MV-4-11 (cell line): ENCODE data around the gene AGAP1.

Source experiments
- DNase-seq: peaks from one replicate; lab custom pipeline; 2025; lab: John Stamatoyannopoulos, UW

Gene AGAP1

DNA sequence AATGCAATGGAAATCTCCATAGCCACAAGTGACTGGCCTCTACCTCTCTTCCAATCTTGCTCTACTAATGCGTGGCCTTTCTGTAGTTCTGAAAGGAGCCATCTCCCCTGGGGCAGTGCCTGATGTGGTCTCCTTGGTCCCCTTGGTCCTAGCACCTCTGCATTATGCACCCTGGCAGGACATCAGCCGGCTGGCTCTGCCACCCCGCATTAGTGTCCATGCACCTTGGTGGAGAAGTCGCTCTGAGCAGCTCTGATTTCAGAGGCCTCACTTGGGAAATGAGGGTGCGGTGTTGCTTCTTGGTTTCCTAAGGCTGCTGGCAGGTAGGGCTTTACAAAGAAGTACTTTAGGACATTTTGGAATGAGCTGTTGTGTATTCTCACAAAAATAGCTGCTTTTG, 356.4 kb downstream of the AGAP1 start:
- no peak for DNase-seq

DNA sequence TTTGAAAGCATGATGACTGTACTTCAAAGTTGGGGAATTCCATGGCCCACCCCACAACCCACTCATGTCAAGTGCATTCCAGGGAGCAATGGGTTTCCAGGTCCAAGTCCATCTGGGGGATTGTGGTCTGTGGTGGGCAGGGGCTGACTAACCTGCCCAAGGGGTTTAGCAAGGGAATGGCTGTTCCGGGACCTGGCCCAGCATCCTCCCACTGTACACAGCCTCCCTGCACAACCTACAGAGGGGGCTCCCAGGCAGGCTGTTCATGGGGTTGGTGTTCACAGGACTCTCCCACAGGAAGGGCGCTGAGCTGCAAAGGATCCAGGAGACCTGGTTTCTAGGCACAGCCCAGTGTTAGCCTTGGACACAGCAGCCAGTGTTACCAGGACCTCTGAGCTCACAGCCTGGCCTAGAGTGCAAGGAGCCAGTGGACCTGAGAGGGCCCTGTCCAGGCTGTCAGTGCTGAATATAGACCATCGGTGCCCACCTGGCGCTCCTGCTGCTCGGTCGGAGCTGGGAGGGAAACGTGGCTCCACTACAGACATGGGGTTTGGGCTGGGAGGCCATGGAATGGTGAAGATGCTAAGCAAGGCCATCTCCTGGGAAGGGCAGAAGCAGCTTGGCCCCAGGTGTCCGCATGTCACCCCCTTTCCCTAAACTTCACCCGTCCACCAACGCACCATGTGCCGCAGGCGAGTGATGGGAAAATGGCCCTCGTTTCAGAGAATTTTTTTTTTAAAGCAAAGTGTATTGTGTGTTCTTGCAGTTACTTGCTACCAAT, 357.1 kb downstream of the AGAP1 start:
- no peak for DNase-seq

DNA sequence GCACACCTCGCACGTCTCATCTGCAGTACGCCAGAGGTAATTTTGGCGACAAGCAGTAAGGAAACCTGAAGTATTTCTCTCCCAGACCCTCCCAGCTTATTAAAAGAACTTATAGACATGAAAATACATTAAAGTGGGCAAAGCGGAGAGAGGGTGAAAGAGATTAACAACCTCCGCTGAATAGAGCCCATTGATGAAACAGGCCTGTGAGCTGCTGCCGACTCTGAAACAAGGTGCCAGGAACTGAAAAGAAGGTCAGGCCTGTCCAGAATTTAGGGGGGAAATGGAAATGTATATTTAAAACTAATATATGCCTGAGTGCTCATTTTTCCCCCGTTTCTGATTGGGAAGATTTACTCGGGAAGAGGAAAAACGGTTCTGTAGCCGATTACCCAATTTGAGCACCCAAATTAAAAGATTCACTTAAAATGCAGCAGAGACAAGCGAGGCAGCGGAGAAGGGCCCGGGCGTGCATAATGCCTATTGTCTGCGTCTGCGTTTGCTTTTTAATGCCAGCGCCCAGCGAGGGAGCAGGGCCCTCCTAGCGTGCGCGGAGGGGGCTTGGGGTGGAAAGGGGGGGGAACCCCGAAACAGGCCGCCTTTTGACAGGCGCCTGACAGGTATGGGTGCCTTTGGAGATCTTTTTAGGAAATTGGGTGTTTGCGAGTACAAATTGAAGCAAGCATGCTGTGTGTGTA, 358.1 kb downstream of the AGAP1 start:
- DNase-seq: no peak

DNA sequence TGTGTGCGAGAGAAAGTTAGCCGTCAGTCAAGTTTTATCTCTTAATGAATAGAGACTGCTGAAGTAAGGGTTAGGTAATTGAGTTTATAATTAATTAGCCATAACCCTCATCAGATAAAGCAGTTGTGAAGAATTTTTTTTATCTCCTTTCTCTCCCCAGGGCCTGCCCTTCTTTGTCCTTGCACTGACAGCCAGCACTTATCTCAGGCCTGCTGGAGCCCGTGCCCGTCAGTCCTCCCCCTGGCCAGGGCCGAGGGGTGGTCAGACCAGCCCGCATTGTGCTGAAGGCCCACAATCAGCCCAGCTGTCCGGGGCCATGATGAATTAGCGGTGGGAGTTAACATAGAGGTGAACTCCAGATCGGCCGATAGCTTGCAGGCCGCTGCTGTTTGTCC, 358.7 kb downstream of the AGAP1 start:
- DNase-seq: no peak

DNA sequence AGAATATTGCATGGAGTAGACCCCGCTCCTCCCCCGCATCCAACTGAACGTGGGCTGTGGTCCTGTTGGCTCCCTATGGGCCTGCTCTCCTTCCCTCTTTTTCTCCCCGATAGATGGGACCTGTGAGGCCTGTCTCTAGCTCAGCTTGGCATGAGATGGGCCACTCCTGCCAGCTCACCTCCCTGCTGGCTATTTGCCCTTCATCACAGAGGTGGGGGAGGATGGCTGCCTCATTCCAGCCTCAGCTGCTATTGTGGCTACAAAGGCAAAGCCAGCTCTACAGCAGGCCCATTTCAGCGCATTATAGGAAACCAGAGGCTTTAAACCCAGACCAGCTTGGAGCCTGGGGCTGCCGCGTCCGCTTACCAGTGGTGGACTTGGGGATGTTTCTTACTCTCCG, 360.4 kb downstream of the AGAP1 start:
- DNase-seq: no peak

DNA sequence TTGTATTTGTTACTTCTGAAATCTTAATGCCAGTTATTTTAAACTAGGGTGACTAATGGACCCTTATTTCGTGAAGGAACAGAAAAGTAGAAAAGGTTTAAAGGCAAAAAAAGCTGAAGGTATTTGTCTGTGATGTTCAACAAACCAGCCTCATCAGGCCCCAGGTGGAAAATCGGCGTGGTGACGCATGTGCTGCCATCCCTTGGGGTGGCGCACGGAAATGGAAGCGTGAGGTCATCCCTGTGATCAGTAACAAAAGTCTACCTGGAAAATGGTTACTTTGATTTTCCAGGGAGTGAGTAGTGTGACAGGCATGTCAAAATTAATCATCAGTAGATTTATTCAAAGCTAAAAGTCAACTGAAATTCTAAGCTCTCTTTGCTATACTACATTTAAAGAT, 361.2 kb downstream of the AGAP1 start:
- no peak for DNase-seq

DNA sequence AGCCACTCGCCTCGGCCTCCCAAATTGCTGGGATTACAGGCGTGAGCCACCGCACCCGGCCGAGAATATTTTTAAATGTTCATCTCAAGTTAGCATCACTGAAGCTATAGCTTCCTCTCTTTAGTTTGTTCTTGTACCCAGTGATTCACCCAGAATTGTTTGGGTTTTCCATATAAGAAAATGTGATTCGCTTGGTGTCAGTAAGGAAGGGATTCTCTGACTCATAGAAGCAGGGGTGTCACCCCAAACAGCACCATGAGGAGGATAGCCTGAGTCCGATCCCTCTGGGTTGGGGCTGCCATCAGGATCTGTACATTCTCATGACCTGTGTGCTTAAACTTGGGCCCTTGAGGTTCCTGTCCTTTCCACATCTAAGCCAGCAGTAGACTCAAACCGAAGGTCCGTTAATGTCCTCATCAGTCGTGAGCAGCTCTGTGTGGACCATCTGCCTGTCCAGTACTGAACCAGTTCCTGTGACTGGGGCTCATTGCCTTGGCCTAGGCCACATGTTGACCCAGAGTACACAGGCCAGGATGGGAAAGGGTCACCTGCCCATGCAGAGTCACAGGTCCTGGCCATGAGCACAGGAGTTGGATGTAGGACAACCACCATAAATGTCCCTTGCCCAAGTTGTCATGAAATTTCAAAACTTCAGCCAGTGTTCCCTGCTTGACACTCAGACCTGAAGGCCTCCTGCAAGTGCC, 362.5 kb downstream of the AGAP1 start:
- no peak for DNase-seq

DNA sequence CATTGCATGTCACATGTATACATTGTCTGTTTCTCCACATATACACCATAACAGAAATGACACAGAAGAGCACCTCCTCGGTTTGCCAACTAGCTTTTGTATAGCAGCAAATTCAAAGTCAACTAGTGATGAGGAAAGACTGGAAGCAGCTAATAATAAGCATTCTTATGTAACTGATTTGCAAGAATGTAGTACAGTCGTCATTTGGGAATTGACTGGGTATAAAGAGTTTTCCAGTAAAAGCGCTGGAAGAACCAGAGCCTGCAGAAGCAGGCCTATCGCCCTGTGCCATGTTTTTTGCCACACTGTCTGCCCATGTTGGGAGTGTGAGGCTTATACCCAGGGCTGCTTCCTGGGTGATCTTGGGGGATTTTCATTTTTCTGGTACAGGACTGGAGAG, 363.8 kb downstream of the AGAP1 start:
- no peak for DNase-seq

DNA sequence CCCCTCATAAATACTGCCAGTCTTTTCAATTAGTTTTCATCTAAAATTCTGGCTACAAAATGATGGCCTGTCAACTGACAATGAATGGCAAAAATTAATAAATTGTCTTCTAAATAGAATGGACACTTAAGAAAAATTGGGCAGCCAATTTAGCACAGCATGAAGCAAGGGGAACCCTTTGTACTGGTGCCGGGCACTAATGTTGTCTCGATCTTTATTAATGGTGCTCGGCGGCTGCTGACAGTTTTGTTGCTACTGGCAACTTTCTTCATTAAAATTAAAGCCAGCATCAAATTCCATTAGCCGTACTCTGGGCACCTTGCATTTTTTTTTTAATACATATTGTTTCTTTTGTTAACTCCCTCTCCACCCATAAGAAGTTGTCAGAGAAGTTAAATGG, 365.0 kb downstream of the AGAP1 start:
- no peak for DNase-seq

DNA sequence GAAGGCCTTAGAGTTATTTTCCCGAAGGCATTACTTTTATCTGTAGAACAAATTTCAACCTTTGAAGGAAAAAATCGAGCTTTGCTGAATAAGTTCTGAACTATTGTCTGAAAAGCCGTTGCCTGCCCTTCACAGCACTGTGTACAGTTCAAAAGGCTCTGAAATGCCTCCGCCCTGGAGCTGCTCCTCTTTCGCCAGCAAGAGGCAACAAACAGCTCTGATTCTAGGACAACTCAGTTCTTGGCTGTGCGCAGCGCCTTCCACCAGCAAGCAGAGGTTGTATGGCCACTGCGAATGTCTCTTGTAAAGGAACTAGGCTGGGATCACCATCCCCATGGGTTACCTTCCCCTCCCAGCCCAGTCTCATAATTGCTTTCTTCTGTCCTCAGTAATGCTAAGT, 365.8 kb downstream of the AGAP1 start:
- DNase-seq: no peak

DNA sequence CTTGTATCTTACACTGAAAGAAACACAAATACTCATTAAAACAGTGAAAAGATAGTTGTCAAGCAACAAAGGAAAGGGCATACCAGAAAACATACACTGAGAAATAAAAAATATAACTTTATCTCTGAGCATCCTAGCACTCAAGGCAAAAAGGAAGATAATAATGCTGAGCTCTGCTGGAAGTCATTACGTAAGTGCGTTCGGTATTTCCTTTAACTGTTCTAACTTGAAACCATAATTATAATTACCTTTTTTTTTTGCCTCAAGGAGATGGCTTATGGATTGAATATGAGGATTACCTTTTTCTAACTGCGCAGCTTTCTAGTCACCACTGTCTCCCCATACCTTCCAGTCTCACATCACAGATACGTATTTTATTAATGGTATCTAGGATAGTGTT, 366.3 kb downstream of the AGAP1 start:
- DNase-seq: no peak

DNA sequence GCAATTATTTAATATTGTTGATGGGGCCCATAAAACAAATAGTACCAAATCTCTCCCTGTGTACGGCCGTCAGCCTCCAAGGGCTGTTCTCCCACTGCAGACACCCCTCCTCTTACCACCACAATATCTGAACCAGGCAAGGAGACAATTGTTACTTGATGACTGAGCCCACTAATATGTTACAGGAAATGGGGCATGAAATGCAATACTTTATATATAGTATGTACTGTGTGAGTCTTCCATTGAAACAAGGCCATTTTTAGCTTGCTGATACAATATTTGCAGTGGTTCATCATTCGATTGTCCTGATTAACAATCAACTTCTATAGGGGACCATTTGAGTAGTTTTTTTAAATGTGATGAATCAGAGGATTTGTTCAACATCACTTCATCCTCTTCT, 367.0 kb downstream of the AGAP1 start:
- no peak for DNase-seq

DNA sequence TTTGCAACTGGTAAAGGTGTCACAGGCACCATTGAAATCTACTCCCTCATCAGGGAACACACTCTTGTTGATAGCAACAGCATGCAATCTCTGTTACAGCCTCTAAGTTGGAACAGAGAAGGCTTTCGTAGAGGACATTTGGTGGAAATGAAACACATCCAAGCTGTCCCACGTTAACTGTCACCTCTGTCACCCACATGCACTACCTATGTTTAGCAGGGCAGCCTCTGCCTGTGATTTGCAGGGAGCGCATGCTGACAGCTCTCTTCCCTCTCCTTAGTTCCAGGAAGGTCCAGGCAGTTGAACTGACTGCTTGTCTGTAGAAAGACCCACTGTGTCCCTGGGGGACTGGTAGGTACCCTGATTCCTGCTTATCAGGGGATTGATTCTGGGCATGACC, 367.5 kb downstream of the AGAP1 start:
- no peak for DNase-seq

DNA sequence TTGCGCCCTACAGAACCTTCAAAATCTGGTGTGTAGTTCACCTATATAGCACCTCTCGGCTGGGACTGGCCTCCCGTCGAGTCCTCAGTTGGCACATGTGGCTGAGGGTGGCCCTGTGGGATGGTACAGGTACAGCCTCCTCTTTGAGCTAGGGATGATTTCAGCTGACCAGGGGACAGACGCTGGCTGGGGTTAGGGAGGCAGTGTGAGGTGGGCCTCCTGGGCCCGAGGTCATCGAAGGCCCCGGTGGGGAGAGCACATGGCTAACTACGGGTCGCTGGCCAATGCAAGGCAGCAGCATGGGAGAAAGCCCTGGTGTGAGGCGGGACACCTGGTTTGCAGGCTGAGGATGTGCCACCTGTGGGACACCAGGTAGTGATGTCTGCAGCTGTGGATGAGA, 369.6 kb downstream of the AGAP1 start:
- DNase-seq: no peak

DNA sequence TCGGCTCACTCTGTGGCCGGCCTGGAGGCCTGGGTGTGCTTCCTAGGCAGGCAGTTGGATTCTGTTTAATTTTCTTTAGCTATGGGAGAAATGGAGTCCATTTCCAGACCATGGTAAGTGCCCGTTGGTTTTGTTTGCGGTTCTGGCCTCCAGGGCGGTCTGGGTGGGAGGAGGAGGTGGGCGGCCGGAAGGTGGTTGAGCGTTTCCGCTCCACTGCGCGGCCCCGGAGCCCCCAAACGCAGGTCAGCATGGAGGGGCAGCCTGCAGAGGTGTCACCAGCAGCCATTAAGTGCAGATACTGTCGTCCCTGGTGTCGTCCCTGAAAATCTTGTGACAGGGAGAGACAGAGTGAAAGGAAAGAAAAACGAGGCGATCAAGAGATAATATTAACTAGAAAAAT, 370.5 kb downstream of the AGAP1 start:
- DNase-seq: no peak

DNA sequence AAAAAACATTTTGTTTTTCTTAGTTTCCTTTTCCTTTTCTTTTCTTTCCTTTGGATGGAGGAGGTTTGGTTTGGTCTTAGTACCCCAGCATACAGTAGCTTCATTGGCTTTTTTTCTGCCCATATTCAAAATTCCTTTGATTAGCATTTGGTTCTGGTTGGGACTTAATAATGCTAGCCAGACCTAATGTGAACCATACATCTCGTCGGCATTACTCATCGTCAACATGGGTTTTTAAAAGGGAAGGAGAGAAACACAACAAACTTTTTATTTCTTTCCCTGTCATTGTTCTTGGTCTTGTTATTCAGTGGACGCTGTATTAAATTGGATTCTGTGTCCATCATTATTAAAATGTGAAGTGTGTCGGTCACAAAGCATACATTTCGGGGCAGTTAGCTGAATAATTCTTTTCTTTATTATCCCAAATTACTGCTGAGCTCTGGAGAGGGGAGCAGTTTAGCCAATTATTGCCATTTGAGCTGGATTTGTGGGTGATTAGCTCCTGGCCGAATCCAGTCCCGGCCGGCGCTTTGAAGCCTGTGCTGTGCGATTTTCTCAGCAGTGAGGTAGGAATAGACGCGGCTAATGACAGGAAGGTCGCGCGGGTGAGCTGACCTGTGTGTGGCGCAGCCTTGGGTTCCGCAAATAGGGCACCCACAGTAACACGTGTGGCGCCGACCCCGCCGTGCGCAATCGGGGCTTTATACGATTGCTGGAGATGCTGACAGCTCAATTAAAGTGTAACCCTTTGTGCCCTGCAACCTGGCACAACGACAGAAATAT, 371.1 kb downstream of the AGAP1 start:
- no peak for DNase-seq

DNA sequence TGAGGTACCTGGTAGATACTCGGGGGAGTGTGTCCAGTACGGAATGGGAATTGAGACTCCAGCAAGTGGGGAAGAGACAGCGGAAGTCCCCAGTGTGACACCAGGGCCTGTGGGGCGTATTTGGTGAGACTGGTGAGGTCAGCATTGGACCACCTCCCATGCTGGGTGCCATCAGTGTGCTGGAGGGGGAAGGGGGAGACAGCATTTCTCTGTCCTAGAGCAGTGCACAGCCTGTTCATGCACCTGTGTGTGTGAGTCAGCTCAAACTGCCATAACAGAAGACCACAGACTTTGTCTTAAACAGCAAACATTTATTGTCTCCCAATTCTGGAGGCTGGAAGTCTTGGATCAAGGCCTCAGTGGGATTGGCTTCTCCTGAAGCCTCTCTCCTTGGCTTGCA, 372.5 kb downstream of the AGAP1 start:
- no peak for DNase-seq

DNA sequence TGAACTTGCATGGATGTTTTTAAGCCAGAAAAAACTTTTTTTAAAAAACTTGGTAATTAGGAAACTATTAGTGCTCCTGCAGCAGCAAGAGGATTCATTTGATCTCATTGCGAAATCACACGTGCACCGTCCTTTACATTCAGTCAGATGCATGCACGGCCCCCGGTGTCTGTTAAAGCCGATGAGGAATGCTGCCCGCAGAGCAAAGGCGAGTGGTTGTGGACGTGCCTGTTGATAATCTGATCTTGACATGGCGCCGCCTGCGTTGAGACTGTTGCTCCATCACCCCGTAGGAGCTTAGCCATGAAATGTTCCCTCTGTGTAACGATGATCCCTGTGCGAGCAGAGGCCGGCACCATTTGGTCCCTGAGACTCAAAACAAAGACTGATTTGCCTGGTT, 374.4 kb downstream of the AGAP1 start:
- DNase-seq: no peak

DNA sequence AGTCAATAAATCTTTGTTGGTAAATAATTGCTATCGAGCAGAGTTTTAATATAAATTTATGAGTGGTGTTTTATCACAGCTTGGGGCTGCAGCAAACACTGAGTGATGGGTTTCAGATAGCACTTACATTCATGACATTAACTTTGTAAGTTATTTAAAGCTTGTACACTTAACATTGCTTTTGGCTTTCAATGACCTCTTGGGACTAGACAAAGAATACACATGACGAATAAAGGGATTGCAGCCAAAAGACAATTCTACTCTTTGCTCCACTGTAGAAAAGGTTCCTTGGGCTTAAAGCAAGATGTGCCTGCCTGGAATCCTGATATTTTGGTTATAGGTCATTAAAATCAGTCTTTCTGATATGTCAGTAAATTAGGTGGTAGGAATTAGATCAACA, 374.8 kb downstream of the AGAP1 start:
- no peak for DNase-seq

DNA sequence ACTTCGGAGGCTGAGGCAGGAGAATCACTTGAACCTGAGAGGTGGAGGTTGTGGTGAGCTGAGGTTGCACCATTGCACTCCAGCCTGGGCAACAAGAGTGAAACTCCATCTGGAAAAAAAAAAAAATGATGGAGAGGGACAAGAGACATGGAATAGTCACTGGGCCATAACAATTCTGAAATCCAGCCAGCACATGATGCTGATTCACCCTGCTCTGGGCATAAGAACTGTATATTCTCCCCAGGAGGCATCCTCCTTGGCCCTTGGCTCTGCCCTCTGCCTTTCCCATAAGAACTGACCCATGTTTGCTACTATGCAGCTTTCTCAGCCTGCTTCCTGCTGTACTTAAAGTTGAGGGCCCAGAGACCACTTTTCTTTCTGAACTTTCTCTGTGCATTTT, 376.7 kb downstream of the AGAP1 start:
- no peak for DNase-seq

DNA sequence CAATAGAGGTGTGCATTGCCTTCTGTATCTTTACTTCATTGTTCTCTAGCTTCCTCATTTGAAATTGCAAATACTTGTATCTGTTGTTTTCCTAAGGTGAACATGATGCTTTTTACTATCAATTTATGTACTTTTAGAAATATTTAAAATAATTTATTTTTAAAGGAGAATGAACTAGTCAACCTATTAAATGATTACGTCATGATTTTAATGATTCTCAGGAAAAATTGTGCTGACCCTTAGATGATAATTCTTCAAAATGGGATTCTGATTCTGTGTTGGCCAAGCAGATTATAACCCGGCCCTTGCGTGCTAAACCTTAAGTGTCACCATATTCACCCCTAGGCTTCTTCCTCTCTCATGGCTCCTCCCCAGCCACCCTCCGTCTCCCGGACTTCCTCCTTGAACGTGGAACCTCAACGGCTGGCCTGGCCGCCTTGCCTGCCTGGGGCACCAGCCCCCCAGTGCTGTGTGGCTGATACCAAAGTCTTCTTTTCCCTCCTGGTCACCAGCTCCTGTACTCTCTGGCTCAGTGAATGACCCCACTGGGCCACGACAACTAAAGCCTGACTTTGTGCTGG, 382.3 kb downstream of the AGAP1 start:
- peak; percentile 14 for DNase-seq

DNA sequence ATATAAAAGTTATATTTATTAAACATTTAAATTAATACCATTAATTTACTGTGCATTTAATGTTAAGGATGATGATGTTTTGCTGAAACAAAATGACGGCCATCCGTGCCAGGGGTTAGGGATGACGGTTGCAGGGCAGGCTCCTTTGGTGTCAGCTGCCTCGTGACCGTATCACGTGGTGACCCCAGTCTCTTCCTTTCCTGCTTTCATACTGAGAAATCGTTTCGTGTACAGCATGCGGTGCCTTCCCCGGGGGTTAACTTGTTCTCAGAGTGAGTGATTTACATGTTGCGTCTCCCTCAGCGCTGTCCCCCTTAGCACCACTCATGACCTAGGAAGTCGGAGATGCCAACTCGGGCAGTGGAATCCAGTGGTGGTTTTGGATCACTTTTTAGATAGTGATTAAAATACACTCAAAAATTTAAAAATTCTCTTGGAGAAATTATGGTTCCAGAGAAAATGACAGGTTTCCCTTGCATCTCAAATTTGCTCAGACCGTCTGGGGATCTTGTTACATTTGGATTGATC, 383.5 kb downstream of the AGAP1 start:
- no peak for DNase-seq
